MM.1S (cell line): ENCODE measurements around the gene TSPEAR.

Experiments
- DNase-seq: peaks from one replicate; pipeline ENCODE4 v3.0.0-alpha.2; 2015
- H2AFZ ChIP-seq: fragments of 300-600 bp; sonication (generic); 2 replicates; pipeline ENCODE4 v1.6.0; 2016; ENCODE audit warnings: antibody characterized with exemption, low read length
- H3F3A ChIP-seq: fragments of 300-600 bp; sonication (generic); 2 replicates; pipeline ENCODE4 v1.6.1; 2016; ENCODE audit warnings: mild to moderate bottlenecking, antibody characterized with exemption, low read length, moderate library complexity, mixed read lengths; ENCODE audit not compliant: insufficient read depth
- H3K27ac ChIP-seq: fragments of 300-600 bp; sonication (generic); 2 replicates; pipeline ENCODE4 v1.5.1; 2016; ENCODE audit warnings: mild to moderate bottlenecking, low read length
- H3K27me3 ChIP-seq: fragments of 300-600 bp; sonication (generic); replicated peaks from 2 replicates; pipeline ENCODE4 v1.6.0; 2016; ENCODE audit warnings: low read length; ENCODE audit not compliant: insufficient read depth
- H3K36me3 ChIP-seq: fragments of 300-600 bp; sonication (generic); replicated peaks from 2 replicates; pipeline ENCODE4 v1.6.1; 2016; ENCODE audit warnings: mild to moderate bottlenecking, low read length, mixed read lengths; ENCODE audit not compliant: insufficient read depth
- H3K4me1 ChIP-seq: fragments of 300-600 bp; sonication (generic); 2 replicates; pipeline ENCODE4 v1.6.1; 2016; ENCODE audit warnings: low read length, mixed read lengths
- H3K4me2 ChIP-seq: fragments of 300-600 bp; sonication (generic); 2 replicates; pipeline ENCODE4 v1.6.0; 2016; ENCODE audit warnings: low read depth, low read length
- H3K4me3 ChIP-seq: fragments of 300-600 bp; sonication (generic); 2 replicates; pipeline ENCODE4 v1.5.1; 2016; ENCODE audit warnings: low read length, mixed read lengths
- H3K79me2 ChIP-seq: fragments of 300-600 bp; sonication (generic); 2 replicates; pipeline ENCODE4 v1.6.1; 2016; ENCODE audit warnings: mixed run types, low read length, mixed read lengths
- H3K9ac ChIP-seq: fragments of 300-600 bp; sonication (generic); 2 replicates; pipeline ENCODE4 v1.6.1; 2016; ENCODE audit warnings: low read length, mixed read lengths
- H3K9me2 ChIP-seq: fragments of 300-600 bp; sonication (generic); replicated peaks from 2 replicates; pipeline ENCODE4 v1.6.1; 2016; ENCODE audit warnings: mild to moderate bottlenecking, low read length, mixed read lengths; ENCODE audit not compliant: insufficient read depth
- H3K9me3 ChIP-seq: fragments of 300-600 bp; sonication (generic); replicated peaks from 2 replicates; pipeline ENCODE4 v1.6.1; 2016; ENCODE audit warnings: mild to moderate bottlenecking, low read length, mixed read lengths; ENCODE audit not compliant: insufficient read depth
- H4K20me1 ChIP-seq: fragments of 300-600 bp; sonication (generic); 2 replicates; pipeline ENCODE4 v1.6.1; 2016; ENCODE audit warnings: mild to moderate bottlenecking, low read length, moderate library complexity, mixed read lengths; ENCODE audit not compliant: insufficient read depth
- CTCF ChIP-seq: fragments of 300-600 bp; sonication (generic); IDR thresholded peaks from 2 replicates; pipeline ENCODE4 v1.5.1; 2016; ENCODE audit warnings: antibody characterized with exemption, low read length, mixed read lengths
- EZH2 ChIP-seq: fragments of 300-600 bp; sonication (generic); optimal IDR thresholded peaks from 2 replicates; pipeline ENCODE3; 2017; ENCODE audit warnings: low read depth, mild to moderate bottlenecking, antibody characterized with exemption, low read length, mixed read lengths
- EZH2phosphoT487 ChIP-seq: fragments of 300-600 bp; sonication (generic); IDR thresholded peaks from 2 replicates; pipeline ENCODE4 v1.6.1; 2018; ENCODE audit warnings: antibody characterized with exemption, low read length

The TSPEAR gene

GRCh38 chr21:44706706-44707581 lies 4.4 kb downstream of the TSPEAR start:
- no peak for DNase-seq
- H3F3A ChIP-seq = no peaks in the 10 kb centered on the region
- H3K27ac ChIP-seq = no peak overlapping the region
- H3K4me2 ChIP-seq = no peak overlapping the region
- no peaks in the 10 kb centered on the region for H3K9me2 ChIP-seq
- no peaks in the 10 kb centered on the region for H3K9me3 ChIP-seq
- H3K27me3 ChIP-seq = peaks cover 90% of the 10 kb centered on the region
- no peaks in the 10 kb centered on the region for H4K20me1 ChIP-seq
- no peak overlapping the region for H2AFZ ChIP-seq
- H3K4me1 ChIP-seq = no peaks in the 10 kb centered on the region
- H3K36me3 ChIP-seq = no peaks in the 10 kb centered on the region
- H3K4me3 ChIP-seq = no peak overlapping the region
- H3K9ac ChIP-seq = no peak overlapping the region
- no peaks in the 10 kb centered on the region for H3K79me2 ChIP-seq
- TF ChIP-seq CTCF = no peak
- no peak for TF ChIP-seq EZH2phosphoT487
- no peak for TF ChIP-seq EZH2

GRCh38 chr21:44706026-44706705 lies 5.2 kb downstream of the TSPEAR start:
- Histone ChIP-seq H3K4me2 (no peak overlapping the region), H3K36me3 (no peaks in the 10 kb centered on the region), H3K4me3 (no peak overlapping the region), H3K9me2 (no peaks in the 10 kb centered on the region), H4K20me1 (no peaks in the 10 kb centered on the region), H3K4me1 (no peaks in the 10 kb centered on the region), H2AFZ (no peak overlapping the region), H3K27me3 (peaks cover 90% of the 10 kb centered on the region), H3K79me2 (no peaks in the 10 kb centered on the region), H3K9ac (no peak overlapping the region), H3F3A (no peaks in the 10 kb centered on the region), H3K9me3 (no peaks in the 10 kb centered on the region), H3K27ac (no peak overlapping the region)
- no peak for DNase-seq
- no peak for TF ChIP-seq CTCF
- no peak for TF ChIP-seq EZH2phosphoT487
- TF ChIP-seq EZH2 = no peak

GRCh38 chr21:44704636-44705001 lies 6.8 kb downstream of the TSPEAR start:
- no peaks in the 10 kb centered on the region for H3F3A ChIP-seq
- H3K27me3 ChIP-seq = peaks cover 90% of the 10 kb centered on the region
- H3K79me2 ChIP-seq = no peaks in the 10 kb centered on the region
- no peak for DNase-seq
- no peaks in the 10 kb centered on the region for H3K4me1 ChIP-seq
- no peak overlapping the region for H3K4me3 ChIP-seq
- H2AFZ ChIP-seq = no peak overlapping the region
- H3K9me2 ChIP-seq = no peaks in the 10 kb centered on the region
- TF ChIP-seq EZH2 (no peak), EZH2phosphoT487 (no peak), CTCF (no peak)
- H3K27ac ChIP-seq = no peak overlapping the region
- H3K4me2 ChIP-seq = no peak overlapping the region
- H3K36me3 ChIP-seq = no peaks in the 10 kb centered on the region
- H3K9me3 ChIP-seq = no peaks in the 10 kb centered on the region
- H3K9ac ChIP-seq = no peak overlapping the region
- no peaks in the 10 kb centered on the region for H4K20me1 ChIP-seq
